HG03135 (cell line): ENCODE data around the gene OR10A6.

Experiments used
- ATAC-seq: cut with Tn5 transposase; IDR thresholded peaks from one replicate; pipeline ENCODE4 v1.9.1; 2021; ENCODE audit warnings: mild to moderate bottlenecking, moderate library complexity; ENCODE audit not compliant: unreplicated experiment

The OR10A6 gene

GRCh38 chr11:7911011-7911410, 20.1 kb downstream of the OR10A6 start:
- ATAC-seq = no peak

GRCh38 chr11:7910286-7910788, 20.7 kb downstream of the OR10A6 start:
- no peak for ATAC-seq

GRCh38 chr11:7909585-7910285, 21.3 kb downstream of the OR10A6 start:
- no peak for ATAC-seq

GRCh38 chr11:7907121-7907520, 23.9 kb downstream of the OR10A6 start:
- ATAC-seq = no peak

GRCh38 chr11:7906481-7906880, 24.6 kb downstream of the OR10A6 start:
- ATAC-seq = no peak

- no peak for ATAC-seq
These were observed 25.1 kb downstream of the OR10A6 start for GRCh38 chr11:7905961-7906429.

- no peak for ATAC-seq
These were observed 25.5 kb downstream of the OR10A6 start for GRCh38 chr11:7905549-7905948.

GRCh38 chr11:7904917-7905316, 26.2 kb downstream of the OR10A6 start:
- no peak for ATAC-seq

GRCh38 chr11:7903940-7904339, 27.1 kb downstream of the OR10A6 start:
- ATAC-seq = no peak

GRCh38 chr11:7901319-7901854, 29.7 kb downstream of the OR10A6 start:
- ATAC-seq = no peak

- ATAC-seq = no peak
These were observed 30.4 kb downstream of the OR10A6 start for GRCh38 chr11:7900686-7901085.

- no peak for ATAC-seq
These were observed 31.6 kb downstream of the OR10A6 start for GRCh38 chr11:7899418-7899817.

- no peak for ATAC-seq
These were observed 32.3 kb downstream of the OR10A6 start for GRCh38 chr11:7898666-7899283.

GRCh38 chr11:7896009-7896785, 34.9 kb downstream of the OR10A6 start:
- ATAC-seq = no peak

- ATAC-seq = no peak
These were observed 36.8 kb downstream of the OR10A6 start for GRCh38 chr11:7894251-7894650.

GRCh38 chr11:7893796-7894195, 37.3 kb downstream of the OR10A6 start:
- ATAC-seq = no peak

- peak; percentile 79 for ATAC-seq
These were observed 38.2 kb downstream of the OR10A6 start for GRCh38 chr11:7892840-7893254.

- ATAC-seq = peak; percentile 74
These were observed 38.9 kb downstream of the OR10A6 start for GRCh38 chr11:7892059-7892699.

GRCh38 chr11:7890417-7891172, 40.5 kb downstream of the OR10A6 start:
- no peak for ATAC-seq

- ATAC-seq = no peak
These were observed 41.1 kb downstream of the OR10A6 start for GRCh38 chr11:7889985-7890384.
